Bronchial epithelial cell (primary cell): ENCODE data around the gene CAMTA1. TPM values are rescaled to one million over a fixed set of nuclear protein-coding genes. Genes with fewer than 3 reads are reported as not detected.

ENCODE experiments used
- DNase-seq: peaks from one replicate; pipeline ENCODE4 v3.0.0-alpha.2; 2010; ENCODE audit warnings: low read depth
- FAIRE-seq: peaks from 2 replicates; lab custom pipeline; 2011; peaks lifted over from hg19 to GRCh38; lab: Jason Lieb, UNC
- H3K27me3 ChIP-seq: 2 replicates; pipeline ENCODE4 v1.5.1; 2011; ENCODE audit warnings: low read length; ENCODE audit not compliant: control insufficient read depth, insufficient read depth
- H3K36me3 ChIP-seq: 2 replicates; pipeline ENCODE4 v1.5.1; 2011; ENCODE audit warnings: low read length; ENCODE audit not compliant: control insufficient read depth, insufficient read depth
- H3K4me3 ChIP-seq: 2 replicates; pipeline ENCODE4 v1.5.1; 2011; ENCODE audit warnings: mild to moderate bottlenecking, low read depth, low read length, control low read depth
- total RNA-seq: library from RNA; depleted of rRNA; stranded (reverse); fragments of >200 nt; gene quantifications from 2 replicates; pipeline ENCODE4 v1.2.1, GENCODE V29; 2014
- TF ChIP-seq, protein P1 (sequence below): IDR thresholded peaks from 2 replicates; pipeline ENCODE4 v1.5.1; 2011; ENCODE audit warnings: mild to moderate bottlenecking, moderate library complexity, low read length, control low read depth, inconsistent platforms; ENCODE audit not compliant: insufficient read depth, severe bottlenecking

Gene CAMTA1
- total RNA-seq, 1 donor from 2014 or later = 68.2 TPM

DNA sequence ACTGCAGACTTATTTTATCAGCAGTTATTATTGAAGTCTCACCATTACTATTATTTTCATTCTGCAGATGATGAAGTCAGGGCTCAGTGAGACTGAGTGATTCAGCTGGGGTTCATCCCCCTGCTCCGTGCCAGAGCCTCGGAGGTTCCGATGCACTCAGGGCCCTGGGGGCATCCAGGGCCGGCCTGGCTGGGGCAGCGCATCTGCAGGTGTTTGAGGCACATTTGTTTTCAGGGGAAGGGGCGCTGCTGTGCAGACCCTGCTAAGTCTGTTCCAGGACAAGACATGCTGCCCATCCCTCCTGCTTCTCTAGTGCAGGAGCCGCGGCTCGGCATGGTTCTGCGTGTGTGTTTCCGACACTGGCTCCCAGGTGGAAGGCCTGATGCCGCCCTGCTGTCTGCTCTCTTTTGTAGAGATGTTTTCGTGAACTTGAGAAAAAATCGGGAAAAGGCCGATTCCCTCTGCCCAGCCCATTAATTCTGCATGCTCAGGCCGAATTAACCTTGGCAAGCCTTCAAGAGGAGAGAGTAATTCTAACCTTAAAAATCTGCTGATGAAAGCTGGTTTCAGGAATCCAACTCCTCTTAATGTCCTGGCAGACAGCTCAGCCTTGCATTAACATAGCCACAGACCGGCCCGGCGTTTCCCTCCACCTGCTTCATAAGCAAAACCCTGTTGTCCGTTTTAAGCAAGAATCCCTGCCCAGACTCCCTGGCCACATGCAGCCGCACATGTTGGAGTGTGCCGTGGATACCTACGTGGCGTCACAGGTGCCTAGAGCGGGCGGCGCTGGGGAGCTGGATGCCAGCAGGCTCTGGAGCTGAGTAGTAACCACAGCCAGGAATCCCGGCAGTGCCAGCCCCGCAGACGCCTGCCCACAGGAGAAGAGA lies 669.9 kb downstream of the CAMTA1 start:
- no peak for FAIRE-seq

DNA sequence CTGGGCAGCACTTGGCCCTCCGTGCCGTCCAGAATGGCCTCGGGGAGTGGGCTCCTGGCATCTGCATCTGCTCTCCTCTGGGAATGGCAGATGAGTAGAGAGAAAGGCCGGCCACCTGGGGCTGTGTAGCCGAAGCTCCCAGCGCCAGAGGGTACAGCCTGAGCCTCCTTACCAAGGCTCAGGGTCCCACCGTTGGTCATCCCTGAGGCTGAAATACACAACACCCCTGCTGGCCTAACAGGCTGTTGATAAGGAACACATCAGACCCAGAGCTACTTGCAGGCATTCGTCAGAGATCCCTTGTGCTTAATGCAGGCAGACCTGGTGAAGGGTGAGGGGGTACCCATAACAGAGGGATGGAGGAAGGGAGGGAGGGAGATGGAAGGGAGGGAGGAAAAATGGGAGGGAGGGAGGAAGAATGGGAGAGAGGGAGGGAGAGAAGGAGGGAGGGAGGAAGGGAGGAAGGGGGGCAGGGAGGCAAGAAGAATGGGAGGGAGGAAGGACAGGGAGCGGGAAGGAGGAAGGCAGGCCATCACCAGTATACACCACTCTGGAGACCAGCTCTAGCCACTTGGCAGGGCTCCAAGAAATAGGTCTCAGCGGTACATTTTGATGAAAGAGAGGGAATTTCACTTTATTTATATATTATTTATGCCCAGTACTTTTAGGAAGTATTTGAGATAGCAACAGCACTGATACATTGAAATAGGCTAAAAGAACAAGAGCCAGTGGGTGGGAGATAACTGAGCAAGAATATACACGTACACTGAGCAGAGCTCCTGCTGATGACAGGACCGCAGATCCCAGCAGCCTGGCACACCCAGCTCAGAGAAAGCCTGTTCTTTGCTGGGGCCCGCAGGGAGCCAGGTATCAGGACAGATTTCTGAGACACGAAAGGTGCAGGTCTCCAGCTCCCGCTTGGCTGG lies 670.8 kb downstream of the CAMTA1 start:
- H3K36me3 ChIP-seq = no peaks in the 10 kb centered on the region
- H3K27me3 ChIP-seq = peaks cover 13% of the 10 kb centered on the region
- DNase-seq (no peak), FAIRE-seq (no peak)
- H3K4me3 ChIP-seq = no peak overlapping the region
- TF ChIP-seq, protein P1, sequence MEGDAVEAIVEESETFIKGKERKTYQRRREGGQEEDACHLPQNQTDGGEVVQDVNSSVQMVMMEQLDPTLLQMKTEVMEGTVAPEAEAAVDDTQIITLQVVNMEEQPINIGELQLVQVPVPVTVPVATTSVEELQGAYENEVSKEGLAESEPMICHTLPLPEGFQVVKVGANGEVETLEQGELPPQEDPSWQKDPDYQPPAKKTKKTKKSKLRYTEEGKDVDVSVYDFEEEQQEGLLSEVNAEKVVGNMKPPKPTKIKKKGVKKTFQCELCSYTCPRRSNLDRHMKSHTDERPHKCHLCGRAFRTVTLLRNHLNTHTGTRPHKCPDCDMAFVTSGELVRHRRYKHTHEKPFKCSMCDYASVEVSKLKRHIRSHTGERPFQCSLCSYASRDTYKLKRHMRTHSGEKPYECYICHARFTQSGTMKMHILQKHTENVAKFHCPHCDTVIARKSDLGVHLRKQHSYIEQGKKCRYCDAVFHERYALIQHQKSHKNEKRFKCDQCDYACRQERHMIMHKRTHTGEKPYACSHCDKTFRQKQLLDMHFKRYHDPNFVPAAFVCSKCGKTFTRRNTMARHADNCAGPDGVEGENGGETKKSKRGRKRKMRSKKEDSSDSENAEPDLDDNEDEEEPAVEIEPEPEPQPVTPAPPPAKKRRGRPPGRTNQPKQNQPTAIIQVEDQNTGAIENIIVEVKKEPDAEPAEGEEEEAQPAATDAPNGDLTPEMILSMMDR = no peak

More for the DNA sequence above, 669.9 kb downstream of the CAMTA1 start:
- TF ChIP-seq, protein P1 = no peak
- no peak overlapping the region for H3K4me3 ChIP-seq
- H3K27me3 ChIP-seq = peaks cover 13% of the 10 kb centered on the region
- DNase-seq = no peak
- H3K36me3 ChIP-seq = no peaks in the 10 kb centered on the region

DNA sequence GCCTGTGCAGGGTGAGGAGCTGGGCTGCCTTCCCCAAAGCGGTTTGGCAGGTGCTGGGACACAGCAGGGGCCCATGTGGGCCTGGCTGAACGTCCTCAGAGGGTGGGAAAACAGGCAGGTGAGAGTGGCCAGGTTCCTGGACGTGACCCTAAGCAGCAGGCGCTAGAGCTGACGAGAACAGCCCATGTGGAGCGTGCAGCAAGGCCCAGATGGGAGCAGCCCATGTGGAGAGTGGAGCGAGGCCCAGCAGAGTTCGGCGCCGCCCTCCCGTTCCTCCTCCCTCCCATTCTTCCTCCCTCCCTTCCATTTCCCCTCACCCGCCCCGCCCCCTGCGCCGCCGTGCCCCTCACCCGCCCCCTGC lies 671.4 kb downstream of the CAMTA1 start:
- peaks cover 13% of the 10 kb centered on the region for H3K27me3 ChIP-seq
- TF ChIP-seq, protein P1 = no peak
- FAIRE-seq (no peak), DNase-seq (no peak)
- H3K36me3 ChIP-seq = no peaks in the 10 kb centered on the region
- no peak overlapping the region for H3K4me3 ChIP-seq

DNA sequence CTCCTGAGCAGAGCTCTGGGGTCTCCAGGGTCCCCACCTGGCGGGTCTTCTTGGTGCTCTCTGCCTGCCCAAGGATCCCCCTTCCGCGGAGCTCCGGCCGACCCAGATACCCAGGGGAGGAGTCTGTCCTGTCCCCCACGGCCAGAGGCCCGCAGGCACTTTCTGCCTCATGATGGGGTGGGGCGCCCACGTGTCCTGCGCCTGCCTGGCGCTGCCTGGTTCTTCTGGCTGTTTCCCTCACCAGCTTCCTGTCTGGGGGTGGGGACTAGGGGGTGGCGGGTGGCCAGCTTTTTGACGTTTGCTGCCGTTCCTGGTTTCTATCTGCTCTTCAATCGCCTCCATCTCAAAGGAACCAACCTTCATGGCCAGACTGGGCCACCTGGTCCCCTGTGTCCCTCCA lies 672.6 kb downstream of the CAMTA1 start:
- FAIRE-seq = no peak
- no peak overlapping the region for H3K4me3 ChIP-seq
- DNase-seq = no peak
- H3K27me3 ChIP-seq = peaks cover 13% of the 10 kb centered on the region
- H3K36me3 ChIP-seq = no peaks in the 10 kb centered on the region
- TF ChIP-seq, protein P1 = no peak

DNA sequence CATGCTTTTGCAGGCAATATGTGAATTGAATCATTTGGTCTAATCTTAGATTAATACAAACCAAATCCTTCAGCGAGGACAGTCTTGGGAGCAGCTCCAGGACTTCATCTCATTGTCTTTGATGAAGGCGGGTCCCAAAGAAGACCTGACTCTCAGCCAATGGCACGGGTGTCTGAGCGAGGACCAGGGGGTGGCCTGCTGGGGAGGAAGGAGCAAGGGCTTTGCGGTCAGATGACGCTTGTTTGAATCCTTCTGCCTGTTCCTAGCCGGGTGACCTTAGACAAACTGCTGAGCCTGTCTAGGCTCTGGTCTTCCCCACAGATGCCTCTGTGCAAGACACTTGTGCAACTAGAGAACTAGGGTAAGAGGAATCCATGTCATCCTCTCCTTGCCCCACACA lies 673.7 kb downstream of the CAMTA1 start:
- H3K27me3 ChIP-seq = peaks cover 13% of the 10 kb centered on the region
- TF ChIP-seq, protein P1 = no peak
- H3K36me3 ChIP-seq = no peaks in the 10 kb centered on the region
- FAIRE-seq = peak; percentile 7
- no peak for DNase-seq
- no peak overlapping the region for H3K4me3 ChIP-seq
